Measurements from ENCODE around the gene MEX3B.

DNA sequence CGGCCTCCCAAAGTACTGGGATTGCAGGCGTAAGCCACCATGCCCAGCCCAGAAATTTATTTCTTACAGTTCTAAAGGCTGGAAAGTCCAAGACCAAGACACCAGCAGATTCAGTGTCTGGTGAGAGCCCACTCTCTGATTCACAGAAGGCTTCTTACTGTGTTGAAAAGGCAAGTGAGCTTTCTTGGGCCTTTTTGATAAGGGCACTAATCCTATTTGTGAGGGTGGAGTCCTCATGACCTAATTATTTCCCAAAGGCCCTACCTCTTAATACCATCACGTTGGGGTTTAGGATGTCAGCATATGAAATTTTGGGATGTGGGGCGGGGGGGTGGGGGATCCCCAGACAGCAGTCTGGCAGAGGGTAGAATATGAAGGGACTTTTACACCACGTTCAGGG, 47.5 kb upstream of the MEX3B start:
- TF ChIP-seq CTCF (IDR thresholded peaks at IDR 0.05) (no peak), POLR2A (IDR thresholded peaks at IDR 0.05) (no peak)
